Esophagus squamous epithelium (tissue), 4 donors: ENCODE measurements around the gene CABLES1.

Source experiments
- CTCF ChIP-seq, 6 experiments: fragments of 450-650 bp in 4 of 6; fragments of 200-600 bp in 2 of 6; sonication (generic) in 2 of 6; IDR thresholded peaks; one replicate each; pipeline ENCODE4 v1.5.1; 2016 to 2019; ENCODE audit warnings: antibody characterized with exemption in 6 of 6, mild to moderate bottlenecking in 4 of 6, moderate library complexity in 4 of 6
- POLR2A ChIP-seq, 4 donors: fragments of 450-650 bp; IDR thresholded peaks; one replicate each; pipeline ENCODE4 v1.6.1; 2017; ENCODE audit warnings: antibody characterized with exemption in 4 of 4, mild to moderate bottlenecking in 4 of 4, moderate library complexity in 3 of 4

- TF ChIP-seq POLR2A (IDR thresholded peaks at IDR 0.05) = no peak
- no peak for TF ChIP-seq CTCF (IDR thresholded peaks at IDR 0.05)
These were observed 3.2 kb downstream of the CABLES1 start for GRCh38 chr18:23138471-23138870.
